C4-2B (cell line): ENCODE measurements around the gene PEAR1.

Experiments
- CTCF ChIP-seq: fragments of 450-650 bp; conservative IDR thresholded peaks from 2 replicates; pipeline ENCODE4 v1.5.1; 2017; ENCODE audit warnings: mild to moderate bottlenecking
- ZFX ChIP-seq: fragments of 450-650 bp; IDR thresholded peaks from 2 replicates; pipeline ENCODE4 v1.6.1; 2017

GRCh38 chr1:156847591-156848460 lies 45.7 kb upstream of the PEAR1 start:
- TF ChIP-seq CTCF, result no peak
- TF ChIP-seq ZFX, result no peak
